Ectodermal cell (in vitro differentiated cells): ENCODE data around the gene DOCK4.

Source experiments
- H3K27ac ChIP-seq: 2 replicates; pipeline ENCODE4 v1.7.0; 2013; ENCODE audit warnings: mild to moderate bottlenecking, low read depth, low read length; ENCODE audit not compliant: insufficient read depth, poor library complexity, severe bottlenecking
- H3K27me3 ChIP-seq: 2 replicates; pipeline ENCODE4 v1.7.0; 2013; ENCODE audit warnings: mild to moderate bottlenecking, low read length; ENCODE audit not compliant: insufficient read depth, control insufficient read depth, poor library complexity, severe bottlenecking
- H3K36me3 ChIP-seq: one replicate; pipeline ENCODE4 v1.7.0; 2013; ENCODE audit warnings: low read length; ENCODE audit not compliant: control insufficient read depth, insufficient read depth
- H3K4me1 ChIP-seq: one replicate; pipeline ENCODE4 v1.7.0; 2013; ENCODE audit warnings: low read length; ENCODE audit not compliant: control insufficient read depth, insufficient read depth
- H3K4me3 ChIP-seq: 2 replicates; pipeline ENCODE4 v1.7.0; 2013; ENCODE audit warnings: low read depth, low read length, control low read depth; ENCODE audit not compliant: insufficient read depth
- H3K9me3 ChIP-seq: 2 replicates; pipeline ENCODE4 v1.7.0; 2013; ENCODE audit warnings: mild to moderate bottlenecking, low read length, moderate library complexity; ENCODE audit not compliant: control insufficient read depth
- WGBS, 2 experiments: methylation state at CpG; one replicate each; pipeline ENCODE4 v1.1.7; 2013; ENCODE audit warnings: missing lambda C conversion rate in 2 of 2; 5-methylcytosine and 5-hydroxymethylcytosine counted together

The DOCK4 gene

GRCh38 chr7:112116894-112117293 lies 89.3 kb downstream of the DOCK4 start:
- Histone ChIP-seq H3K9me3 (no peaks in the 10 kb centered on the region), H3K36me3 (no peaks in the 10 kb centered on the region), H3K27me3 (no peaks in the 10 kb centered on the region), H3K4me1 (no peaks in the 10 kb centered on the region), H3K4me3 (no peak overlapping the region), H3K27ac (no peak overlapping the region)
- 100% methylated on average over 1 of the region's 1 CpG; no CpG with 5 or more reads in 1 of the 2 experiments for WGBS, 2 experiments

GRCh38 chr7:112116358-112116757 lies 89.8 kb downstream of the DOCK4 start:
- no peaks in the 10 kb centered on the region for H3K36me3 ChIP-seq
- 96 to 100% methylated on average over 2 of the region's 2 CpGs for WGBS, 2 experiments
- no peaks in the 10 kb centered on the region for H3K9me3 ChIP-seq
- no peak overlapping the region for H3K27ac ChIP-seq
- H3K4me1 ChIP-seq: no peaks in the 10 kb centered on the region
- H3K4me3 ChIP-seq: no peak overlapping the region
- no peaks in the 10 kb centered on the region for H3K27me3 ChIP-seq

GRCh38 chr7:112115880-112116279 lies 90.3 kb downstream of the DOCK4 start:
- Histone ChIP-seq H3K4me1 (no peaks in the 10 kb centered on the region), H3K27ac (no peak overlapping the region), H3K9me3 (no peaks in the 10 kb centered on the region), H3K36me3 (no peaks in the 10 kb centered on the region), H3K4me3 (no peak overlapping the region), H3K27me3 (no peaks in the 10 kb centered on the region)
- WGBS, 2 experiments: 89 to 95% methylated on average over 1 of the region's 1 CpG

GRCh38 chr7:112113913-112114575 lies 92.2 kb downstream of the DOCK4 start:
- Histone ChIP-seq H3K27me3 (no peaks in the 10 kb centered on the region), H3K4me1 (no peaks in the 10 kb centered on the region), H3K9me3 (no peaks in the 10 kb centered on the region), H3K36me3 (no peaks in the 10 kb centered on the region), H3K27ac (no peak overlapping the region), H3K4me3 (no peak overlapping the region)
- 91 to 100% methylated on average over 1 of the region's 1 CpG for WGBS, 2 experiments

GRCh38 chr7:112112822-112113255 lies 93.4 kb downstream of the DOCK4 start:
- no peaks in the 10 kb centered on the region for H3K27me3 ChIP-seq
- H3K4me1 ChIP-seq: no peaks in the 10 kb centered on the region
- no peaks in the 10 kb centered on the region for H3K9me3 ChIP-seq
- 91 to 97% methylated on average over 5 of the region's 5 CpGs for WGBS, 2 experiments
- H3K27ac ChIP-seq: no peak overlapping the region
- H3K4me3 ChIP-seq: no peak overlapping the region
- H3K36me3 ChIP-seq: no peaks in the 10 kb centered on the region

GRCh38 chr7:112110651-112111050 lies 95.5 kb downstream of the DOCK4 start:
- WGBS, 2 experiments: 89 to 97% methylated on average over 7 of the region's 7 CpGs
- Histone ChIP-seq H3K4me3 (no peak overlapping the region), H3K4me1 (no peaks in the 10 kb centered on the region), H3K9me3 (no peaks in the 10 kb centered on the region), H3K27me3 (no peaks in the 10 kb centered on the region), H3K36me3 (no peaks in the 10 kb centered on the region), H3K27ac (no peak overlapping the region)

- 90 to 97% methylated on average over 2 of the region's 2 CpGs for WGBS, 2 experiments
- no peak overlapping the region for H3K27ac ChIP-seq
- no peaks in the 10 kb centered on the region for H3K27me3 ChIP-seq
- H3K36me3 ChIP-seq: no peaks in the 10 kb centered on the region
- no peaks in the 10 kb centered on the region for H3K9me3 ChIP-seq
- no peak overlapping the region for H3K4me3 ChIP-seq
- H3K4me1 ChIP-seq: no peaks in the 10 kb centered on the region
These were observed 96.0 kb downstream of the DOCK4 start for GRCh38 chr7:112110175-112110574.

- Histone ChIP-seq H3K36me3 (no peaks in the 10 kb centered on the region), H3K4me1 (no peaks in the 10 kb centered on the region), H3K27ac (no peak overlapping the region), H3K4me3 (no peak overlapping the region), H3K9me3 (no peaks in the 10 kb centered on the region), H3K27me3 (no peaks in the 10 kb centered on the region)
- 66 to 88% methylated on average over 2 of the region's 2 CpGs for WGBS, 2 experiments
These were observed 97.2 kb downstream of the DOCK4 start for GRCh38 chr7:112108981-112109380.

GRCh38 chr7:112105584-112106530 lies 100.3 kb downstream of the DOCK4 start:
- H3K36me3 ChIP-seq: no peaks in the 10 kb centered on the region
- H3K4me1 ChIP-seq: no peaks in the 10 kb centered on the region
- H3K9me3 ChIP-seq: no peaks in the 10 kb centered on the region
- no peaks in the 10 kb centered on the region for H3K27me3 ChIP-seq
- no peak overlapping the region for H3K4me3 ChIP-seq
- 91 to 95% methylated on average over 8 of the region's 8 CpGs for WGBS, 2 experiments
- H3K27ac ChIP-seq: no peak overlapping the region

GRCh38 chr7:112104120-112104519 lies 102.1 kb downstream of the DOCK4 start:
- no peaks in the 10 kb centered on the region for H3K36me3 ChIP-seq
- WGBS, 2 experiments: 84 to 96% methylated on average over 2 of the region's 2 CpGs

More at GRCh38 chr7:112104120-112104519, 102.1 kb downstream of the DOCK4 start:
- no peak overlapping the region for H3K27ac ChIP-seq
- H3K4me1 ChIP-seq: no peaks in the 10 kb centered on the region
- H3K27me3 ChIP-seq: no peaks in the 10 kb centered on the region
- H3K4me3 ChIP-seq: no peak overlapping the region
- H3K9me3 ChIP-seq: no peaks in the 10 kb centered on the region
